Upper lobe of right lung (tissue), 1 donor: ENCODE measurements around the gene FARP2. TPM values are rescaled to one million over a fixed set of nuclear protein-coding genes. Genes with fewer than 3 reads are reported as not detected.

Experiments used
- ATAC-seq: fragments of 200-7000 bp; cut with Tn5 transposase; one replicate; pipeline ENCODE4 v1.9.1; 2020; ENCODE audit warnings: mild to moderate bottlenecking, moderate library complexity
- DNase-seq: peaks from one replicate; pipeline ENCODE4 v3.0.0-alpha.2; 2020
- H3K27ac ChIP-seq: fragments of 200-600 bp; one replicate; pipeline ENCODE4 v1.8.0; 2022
- H3K27me3 ChIP-seq: fragments of 200-600 bp; one replicate; pipeline ENCODE4 v1.8.0; 2022; ENCODE audit warnings: mild to moderate bottlenecking
- H3K36me3 ChIP-seq: fragments of 200-600 bp; one replicate; pipeline ENCODE4 v1.8.0; 2022
- H3K4me1 ChIP-seq: fragments of 200-600 bp; one replicate; pipeline ENCODE4 v1.8.0; 2022
- H3K4me3 ChIP-seq: fragments of 200-600 bp; one replicate; pipeline ENCODE4 v1.8.0; 2022; ENCODE audit warnings: mild to moderate bottlenecking
- H3K9me3 ChIP-seq: fragments of 200-600 bp; one replicate; pipeline ENCODE4 v1.8.0; 2022
- CTCF ChIP-seq: fragments of 200-600 bp; IDR thresholded peaks from one replicate; pipeline ENCODE4 v1.8.0; 2022; ENCODE audit warnings: antibody characterized with exemption
- intact Hi-C: fragments of 100-400 bp; cut with DNase I; formaldehyde crosslinking; loops from one replicate; pipeline ENCODE4 v1.11.0; 2022
- total RNA-seq: library from RNA; stranded (reverse); fragmentation: NEBNext Ultra II Directional; extraction: Animal tissue kit (Norgen Biotek cat#: 25700); gene quantifications from one replicate; pipeline ENCODE4 v1.2.1, GENCODE V29; 2021
- donor health status: DM: no; HTN: yes; CAD: no; lungs with severe emphysema.

The FARP2 gene
- total RNA-seq, 1 donor from 2014 or later = 48.6 TPM

- H3K9me3 ChIP-seq = no peaks in the 10 kb centered on the region
- H3K27ac ChIP-seq = no peak overlapping the region
- H3K4me1 ChIP-seq = peaks cover 67% of the 10 kb centered on the region
- intact Hi-C loops = no loop called here
- ATAC-seq (no peak), DNase-seq (no peak)
- no peak overlapping the region for H3K4me3 ChIP-seq
- H3K36me3 ChIP-seq = peaks cover 17% of the 10 kb centered on the region
- H3K27me3 ChIP-seq = no peaks in the 10 kb centered on the region
- no peak for TF ChIP-seq CTCF
Measured at GRCh38 chr2:241321033-241321432, 35.1 kb upstream of the FARP2 start.

GRCh38 chr2:241321886-241322285 is 34.2 kb upstream of the FARP2 start:
- TF ChIP-seq CTCF = no peak
- H3K4me1 ChIP-seq = peaks cover 65% of the 10 kb centered on the region
- no peak for DNase-seq
- ATAC-seq = no peak
- no peak overlapping the region for H3K4me3 ChIP-seq
- peaks cover 25% of the 10 kb centered on the region for H3K36me3 ChIP-seq
- no peaks in the 10 kb centered on the region for H3K9me3 ChIP-seq
- intact Hi-C loops = no loop called here
- no peaks in the 10 kb centered on the region for H3K27me3 ChIP-seq
- H3K27ac ChIP-seq = peak overlapping the region; percentile 6

- H3K27ac ChIP-seq = no peak overlapping the region
- H3K9me3 ChIP-seq = no peaks in the 10 kb centered on the region
- H3K4me1 ChIP-seq = peaks cover 46% of the 10 kb centered on the region
- TF ChIP-seq CTCF = no peak
- no peaks in the 10 kb centered on the region for H3K27me3 ChIP-seq
- intact Hi-C loops = no loop called here
- no peak for ATAC-seq
- DNase-seq = no peak
- H3K36me3 ChIP-seq = peaks cover 36% of the 10 kb centered on the region
- no peak overlapping the region for H3K4me3 ChIP-seq
Measured at GRCh38 chr2:241323778-241324177, 32.3 kb upstream of the FARP2 start.

DNA sequence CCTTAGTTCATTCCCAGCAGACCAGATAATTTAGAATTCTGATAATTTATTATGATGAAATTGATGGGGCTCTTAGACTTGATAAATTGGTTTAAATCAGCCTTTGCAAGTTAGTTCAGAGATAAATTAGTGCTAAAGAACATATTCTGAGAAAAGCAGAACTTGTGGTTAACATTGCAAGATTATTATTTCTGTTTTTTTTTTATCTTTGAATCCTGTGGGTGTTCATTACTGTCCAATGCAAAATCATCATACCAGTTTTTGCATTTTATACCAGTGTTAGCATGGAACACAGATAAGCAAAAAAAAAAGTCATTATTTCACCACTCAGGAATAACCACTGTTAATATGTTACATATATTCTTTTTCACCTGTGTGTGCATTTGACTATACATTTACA is 31.3 kb upstream of the FARP2 start:
- no peak for TF ChIP-seq CTCF
- H3K4me1 ChIP-seq = peaks cover 36% of the 10 kb centered on the region
- ATAC-seq (peak; percentile 50), DNase-seq (no peak)
- peak overlapping the region; percentile 48 for H3K27ac ChIP-seq
- peaks cover 39% of the 10 kb centered on the region for H3K36me3 ChIP-seq
- intact Hi-C loops = no loop called here
- H3K27me3 ChIP-seq = no peaks in the 10 kb centered on the region
- H3K9me3 ChIP-seq = no peaks in the 10 kb centered on the region
- peak overlapping the region; percentile 4 for H3K4me3 ChIP-seq

DNA sequence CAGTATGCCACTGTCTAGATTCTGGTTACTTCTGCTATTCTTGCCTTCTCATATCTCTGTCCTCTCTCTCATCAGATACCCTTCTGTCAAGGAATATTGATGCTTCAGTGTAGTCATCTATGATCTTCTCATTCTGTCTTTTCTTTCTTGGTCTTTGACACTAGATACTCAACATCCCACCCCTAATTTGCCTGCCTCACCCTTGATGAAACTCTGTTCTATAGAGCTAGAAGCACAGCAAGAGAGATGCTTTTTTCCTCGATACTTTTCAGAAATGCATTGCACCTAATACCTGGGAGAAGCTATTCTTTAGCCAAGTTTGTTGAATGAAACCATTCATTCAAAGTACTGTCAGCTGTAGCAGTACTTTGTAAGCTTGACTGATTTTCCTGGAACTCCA is 30.8 kb upstream of the FARP2 start:
- H3K27me3 ChIP-seq = no peaks in the 10 kb centered on the region
- TF ChIP-seq CTCF = no peak
- no peak overlapping the region for H3K27ac ChIP-seq
- H3K4me3 ChIP-seq = no peak overlapping the region
- H3K36me3 ChIP-seq = peaks cover 43% of the 10 kb centered on the region
- ATAC-seq = no peak
- H3K9me3 ChIP-seq = no peaks in the 10 kb centered on the region
- intact Hi-C loops = no loop called here
- no peak for DNase-seq
- H3K4me1 ChIP-seq = peaks cover 32% of the 10 kb centered on the region
